Measurements from ENCODE around the gene FBL. TPM values are rescaled to one million over a fixed set of nuclear protein-coding genes. Genes with fewer than 3 reads are reported as not detected.
A peak's percentile ranks its signal among the peaks of the same experiment; 100 is the strongest.

FBL gene
- total and polyA plus RNA-seq, 10 donors = 126 to 403 (median 181) TPM

DNA sequence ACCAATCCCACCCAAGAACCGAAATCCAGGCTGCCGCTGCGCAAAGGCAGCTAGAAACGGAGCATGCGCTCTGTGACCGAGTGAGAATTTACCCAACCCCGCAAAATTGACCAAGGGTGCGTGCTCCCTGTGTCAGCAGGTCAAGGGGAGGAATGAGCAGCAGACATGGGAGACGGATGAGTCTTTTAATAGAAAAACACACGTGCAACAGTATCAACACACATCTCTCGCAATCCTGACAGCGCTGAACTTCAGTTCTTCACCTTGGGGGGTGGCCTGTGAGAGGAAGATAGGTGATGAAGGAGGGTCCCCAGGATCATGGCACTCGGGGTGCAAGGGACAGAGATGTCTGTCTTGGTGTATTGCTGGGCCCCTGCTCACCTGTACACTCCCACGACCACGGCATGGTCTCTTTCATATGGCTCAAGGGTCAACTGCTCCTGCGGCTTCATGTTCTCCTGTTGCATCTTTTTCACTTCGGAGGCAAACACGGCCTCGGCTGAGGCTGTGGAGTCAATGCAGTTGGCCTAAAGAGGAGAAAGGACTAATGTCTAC is 11.8 kb downstream of the FBL start:
- intact Hi-C loops (cut with DNase I; ENCODE audit: low total_unique reads) = no loop called here
- peaks cover 0 to 76% (median 62%) of the 10 kb centered on the region in 6 donors for H3K36me3 ChIP-seq
- WGBS, 5 donors = 46 to 49% (median 48%) methylated on average over 19 of the region's 19 CpGs

GRCh38 chr19:39833464-39834286 is 12.5 kb downstream of the FBL start, which contains the start of gene DYRK1B:
DYRK1B (minus strand) TSS chr19:39834162; CDS start chr19:39831867, 2,295 bp downstream.
- WGBS, 5 donors = 0 to 1% (median 1%) methylated on average over 8 to 58 of the region's 59 CpGs
- no peaks in the 10 kb centered on the region for H3K27me3 ChIP-seq (replicated peaks in 1 of 7)
- H3K27ac ChIP-seq = peak within 1 kb of the TSS; percentile 69 to 93 (median 90)
- peak within 1 kb of the TSS; percentile 99 to 100 (median 100) for H3K4me3 ChIP-seq
- H3K36me3 ChIP-seq = peaks cover 0 to 76% (median 58%) of the 10 kb centered on the region in 6 donors
- no peaks in the 10 kb centered on the region for H3K9me3 ChIP-seq
- TF ChIP-seq, protein P1, sequence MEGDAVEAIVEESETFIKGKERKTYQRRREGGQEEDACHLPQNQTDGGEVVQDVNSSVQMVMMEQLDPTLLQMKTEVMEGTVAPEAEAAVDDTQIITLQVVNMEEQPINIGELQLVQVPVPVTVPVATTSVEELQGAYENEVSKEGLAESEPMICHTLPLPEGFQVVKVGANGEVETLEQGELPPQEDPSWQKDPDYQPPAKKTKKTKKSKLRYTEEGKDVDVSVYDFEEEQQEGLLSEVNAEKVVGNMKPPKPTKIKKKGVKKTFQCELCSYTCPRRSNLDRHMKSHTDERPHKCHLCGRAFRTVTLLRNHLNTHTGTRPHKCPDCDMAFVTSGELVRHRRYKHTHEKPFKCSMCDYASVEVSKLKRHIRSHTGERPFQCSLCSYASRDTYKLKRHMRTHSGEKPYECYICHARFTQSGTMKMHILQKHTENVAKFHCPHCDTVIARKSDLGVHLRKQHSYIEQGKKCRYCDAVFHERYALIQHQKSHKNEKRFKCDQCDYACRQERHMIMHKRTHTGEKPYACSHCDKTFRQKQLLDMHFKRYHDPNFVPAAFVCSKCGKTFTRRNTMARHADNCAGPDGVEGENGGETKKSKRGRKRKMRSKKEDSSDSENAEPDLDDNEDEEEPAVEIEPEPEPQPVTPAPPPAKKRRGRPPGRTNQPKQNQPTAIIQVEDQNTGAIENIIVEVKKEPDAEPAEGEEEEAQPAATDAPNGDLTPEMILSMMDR (IDR thresholded peaks at IDR 0.05 in 8 of 11, conservative IDR thresholded peaks at IDR 0.05 in 3 of 11) = no peak
- TF ChIP-seq POLR2A (IDR thresholded peaks at IDR 0.05) = peak in 1 of 3 donors; percentile 15
- peak; percentile 72 to 87 (median 84) for TF ChIP-seq POLR2AphosphoS5 (IDR thresholded peaks at IDR 0.05)
- peak; percentile 98 for DNase-seq
- peaks cover 10 to 53% (median 26%) of the 10 kb centered on the region in 6 donors for H3K4me1 ChIP-seq
- intact Hi-C loops (cut with DNase I; ENCODE audit: low total_unique reads) = no loop called here

More for the DNA sequence above, 11.8 kb downstream of the FBL start:
- TF ChIP-seq POLR2A (IDR thresholded peaks at IDR 0.05) (no peak), POLR2AphosphoS5 (IDR thresholded peaks at IDR 0.05) (peak in 1 of 3 donors; percentile 1)
- TF ChIP-seq, protein P1 (IDR thresholded peaks at IDR 0.05 in 8 of 11, conservative IDR thresholded peaks at IDR 0.05 in 3 of 11) = no peak
- H3K4me1 ChIP-seq = peaks cover 10 to 46% (median 25%) of the 10 kb centered on the region in 6 donors
- peak overlapping the region in 7 of 8 donors; percentile 100 for H3K4me3 ChIP-seq
- H3K27me3 ChIP-seq (replicated peaks in 1 of 7) = no peaks in the 10 kb centered on the region
- DNase-seq = peak; percentile 80
- peak overlapping the region; percentile 61 to 93 (median 90) for H3K27ac ChIP-seq
- no peaks in the 10 kb centered on the region for H3K9me3 ChIP-seq

DNA sequence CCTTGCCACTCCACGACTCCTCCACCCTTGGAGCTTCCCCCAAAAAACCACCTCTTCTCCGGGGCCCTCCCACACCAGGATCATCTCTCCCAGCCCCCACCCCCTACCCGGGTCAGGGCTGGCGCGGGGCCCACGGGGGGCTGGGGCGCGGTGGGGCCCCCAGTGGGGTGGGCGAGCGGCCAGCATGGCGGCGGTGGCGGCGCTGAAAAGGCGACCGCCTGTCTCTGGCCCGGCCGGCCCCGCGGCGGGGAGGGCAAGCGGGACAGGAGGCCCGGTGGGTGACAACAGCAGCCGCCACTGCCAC is 13.1 kb downstream of the FBL start:
- Histone ChIP-seq H3K4me3 (peak overlapping the region; percentile 99 to 100 (median 100)), H3K27ac (peak overlapping the region; percentile 69 to 93 (median 90)), H3K36me3 (peaks cover 0 to 76% (median 57%) of the 10 kb centered on the region in 6 donors), H3K27me3 (replicated peaks in 1 of 7) (no peaks in the 10 kb centered on the region), H3K9me3 (no peaks in the 10 kb centered on the region), H3K4me1 (peaks cover 10 to 59% (median 29%) of the 10 kb centered on the region in 6 donors)
- DNase-seq = no peak
- TF ChIP-seq POLR2A (IDR thresholded peaks at IDR 0.05) (no peak), POLR2AphosphoS5 (IDR thresholded peaks at IDR 0.05) (no peak)
- TF ChIP-seq, protein P1 (IDR thresholded peaks at IDR 0.05 in 8 of 11, conservative IDR thresholded peaks at IDR 0.05 in 3 of 11) = no peak
- WGBS, 5 donors = 1 to 4% (median 1%) methylated on average over 15 to 24 of the region's 24 CpGs
- intact Hi-C loops (cut with DNase I; ENCODE audit: low total_unique reads) = no loop called here
